ENCODE data around the gene UNC45A. TPM values are rescaled to one million over a fixed set of nuclear protein-coding genes. Genes with fewer than 3 reads are reported as not detected.

UNC45A gene
- total and polyA plus RNA-seq, 2 of the 8 experiments (the other 6 are each of a cell fraction or from before 2014, with no cell fraction given) = 74.1 to 84.2 TPM

DNA sequence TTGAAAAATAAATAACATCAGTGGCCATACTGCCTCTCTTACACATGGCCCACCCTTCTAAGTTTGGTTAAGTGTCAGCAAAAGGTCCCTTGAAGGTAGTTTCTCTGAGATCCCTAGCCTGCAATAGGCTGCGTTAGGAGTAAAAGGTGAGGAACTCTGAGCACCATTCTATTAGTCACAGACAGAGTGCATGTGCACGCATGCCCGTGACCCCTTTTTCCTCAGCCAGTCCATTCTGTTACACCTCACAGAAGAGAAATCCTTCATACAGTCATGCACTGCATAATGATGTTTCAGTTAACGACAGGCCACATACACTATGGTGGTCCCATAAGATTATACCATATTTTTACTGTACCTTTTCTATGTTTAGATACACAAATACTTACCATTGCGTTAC lies 32.1 kb downstream of the UNC45A start (continued):
- no peak for TF ChIP-seq ASH2L (IDR thresholded peaks at IDR 0.05; ENCODE audit: low read length)
- TF ChIP-seq RNF2 (IDR thresholded peaks at IDR 0.05; ENCODE audit: borderline replicate concordance, low read depth, low read length, missing control alignments, poor library complexity, severe bottlenecking) = no peak
- TF ChIP-seq CBX5 (IDR thresholded peaks at IDR 0.05; ENCODE audit: low read depth, low read length) = no peak
